GM12872 (cell line): ENCODE measurements around the gene SPRED1.

Experiments used
- CTCF ChIP-seq: IDR thresholded peaks from 3 replicates; pipeline ENCODE4 v1.5.1; 2011; ENCODE audit warnings: low read depth, mild to moderate bottlenecking, low read length, moderate library complexity; ENCODE audit not compliant: insufficient read depth

The SPRED1 gene

GRCh38 chr15:38271144-38271543 lies 18.5 kb downstream of the SPRED1 start:
- TF ChIP-seq CTCF, result no peak

- TF ChIP-seq CTCF, result no peak
These were observed 19.3 kb downstream of the SPRED1 start for GRCh38 chr15:38271895-38272294.

GRCh38 chr15:38274135-38274534 lies 21.5 kb downstream of the SPRED1 start:
- no peak for TF ChIP-seq CTCF

GRCh38 chr15:38275959-38276358 lies 23.3 kb downstream of the SPRED1 start:
- no peak for TF ChIP-seq CTCF

- TF ChIP-seq CTCF, result no peak
These were observed 28.4 kb downstream of the SPRED1 start for GRCh38 chr15:38281031-38281430.

- no peak for TF ChIP-seq CTCF
These were observed 30.4 kb downstream of the SPRED1 start for GRCh38 chr15:38283010-38283409.

GRCh38 chr15:38285456-38285855 lies 32.8 kb downstream of the SPRED1 start:
- no peak for TF ChIP-seq CTCF

- no peak for TF ChIP-seq CTCF
These were observed 41.5 kb downstream of the SPRED1 start for GRCh38 chr15:38294126-38294525.
